SK-N-SH (cell line): ENCODE results near the gene ANO10. TPM values are rescaled to one million over a fixed set of nuclear protein-coding genes. Genes with fewer than 3 reads are reported as not detected.

Source experiments
- CTCF ChIA-PET: fragments of 300-600, 350-600 bp; formaldehyde crosslinking; extraction: SDS; loops from one replicate; lab custom pipeline; 2021; lab: Yijun Ruan, JAX
- POLR2A ChIA-PET: fragments of 350-600 bp; sonication (Branson Sonifier 250); formaldehyde crosslinking; extraction: SDS; loops from one replicate; lab custom pipeline; 2020; ENCODE audit warnings: antibody characterized with exemption, inconsistent platforms; lab: Yijun Ruan, JAX
- DNase-seq: peaks from one replicate; pipeline ENCODE4 v3.0.0; 2012
- H2AFZ ChIP-seq: fragments of 200-600 bp; sonication (generic); 2 replicates; pipeline ENCODE4 v1.8.1; 2016; ENCODE audit warnings: antibody characterized with exemption, mild to moderate bottlenecking, low read depth
- H3F3A ChIP-seq: fragments of 200-600 bp; sonication (generic); replicated peaks from 2 replicates; pipeline ENCODE3; 2016; ENCODE audit warnings: antibody characterized with exemption, mild to moderate bottlenecking; ENCODE audit not compliant: insufficient read depth
- H3K27ac ChIP-seq, 2 experiments: fragments of 200-500 bp in 1 of 2; fragments of 200-600 bp in 1 of 2; sonication (Bioruptor generic) in 1 of 2; sonication (generic), shearing (Covaris generic) in 1 of 2; 2 replicates each; pipeline versions ENCODE4 v1.5.1 to v1.6.1; 2014 to 2016; ENCODE audit warnings: low read depth in 2 of 2, inconsistent platforms in 1 of 2, low read length in 1 of 2, mild to moderate bottlenecking in 1 of 2, mixed read lengths in 1 of 2
- H3K27me3 ChIP-seq: fragments of 200-600 bp; sonication (generic), shearing (Covaris generic); 2 replicates; pipeline ENCODE4 v1.6.1; 2016; ENCODE audit warnings: mixed run types; ENCODE audit not compliant: insufficient read depth
- H3K36me3 ChIP-seq, 2 experiments: fragments of 200-500 bp in 1 of 2; fragments of 200-600 bp in 1 of 2; sonication (Bioruptor generic) in 1 of 2; sonication (generic) in 1 of 2; replicated peaks in 1 of 2; 2 replicates each; pipeline versions ENCODE3 to v1.5.1; 2014 to 2016; ENCODE audit warnings: low read length in 1 of 2, mild to moderate bottlenecking in 1 of 2; ENCODE audit not compliant: insufficient read depth in 2 of 2, control insufficient read depth in 1 of 2
- H3K4me1 ChIP-seq, 2 experiments: fragments of 200-500 bp in 1 of 2; fragments of 200-600 bp in 1 of 2; sonication (Bioruptor generic) in 1 of 2; sonication (generic), shearing (Covaris generic) in 1 of 2; 2 replicates each; pipeline versions ENCODE4 v1.5.1 to v1.6.1; 2014 to 2016; ENCODE audit warnings: low read depth in 1 of 2, low read length in 1 of 2, mixed run types in 1 of 2; ENCODE audit not compliant: insufficient read depth in 2 of 2, control insufficient read depth in 1 of 2
- H3K4me2 ChIP-seq: fragments of 200-600 bp; sonication (generic), shearing (Covaris generic); 2 replicates; pipeline ENCODE4 v1.6.1; 2017; ENCODE audit warnings: mixed run types
- H3K4me3 ChIP-seq, 2 experiments: fragments of 200-500 bp in 1 of 2; fragments of 200-600 bp in 1 of 2; sonication (Bioruptor generic) in 1 of 2; sonication (generic), shearing (Covaris generic) in 1 of 2; 2 replicates each; pipeline versions ENCODE4 v1.5.1 to v1.8.1; 2014 to 2016; ENCODE audit warnings: low read depth in 2 of 2, inconsistent platforms in 1 of 2, low read length in 1 of 2, mild to moderate bottlenecking in 1 of 2, mixed read lengths in 1 of 2, moderate library complexity in 1 of 2
- H3K79me2 ChIP-seq: fragments of 200-600 bp; sonication (generic); 2 replicates; pipeline ENCODE4 v1.8.1; 2017; ENCODE audit warnings: mild to moderate bottlenecking; ENCODE audit not compliant: insufficient read depth
- H3K9ac ChIP-seq: fragments of 200-600 bp; sonication (generic); 2 replicates; pipeline ENCODE4 v1.6.1; 2017; ENCODE audit warnings: mixed run types
- H3K9me2 ChIP-seq: fragments of 200-600 bp; sonication (generic); 2 replicates; pipeline ENCODE4 v1.6.1; 2017; ENCODE audit warnings: mixed run types
- H3K9me3 ChIP-seq: fragments of 200-600 bp; sonication (generic); 2 replicates; pipeline ENCODE4 v1.6.1; 2017; ENCODE audit warnings: mixed run types, mild to moderate bottlenecking, moderate library complexity
- H4K20me1 ChIP-seq: fragments of 200-600 bp; sonication (generic); 2 replicates; pipeline ENCODE4 v1.6.1; 2017; ENCODE audit warnings: mild to moderate bottlenecking, mixed run types; ENCODE audit not compliant: insufficient read depth
- CHD2 ChIP-seq: fragments of 150-350 bp; IDR thresholded peaks from 2 replicates; pipeline ENCODE4 v1.6.1; 2018; ENCODE audit warnings: low read length; ENCODE audit not compliant: partially characterized antibody
- CTCF ChIP-seq: fragments of 200-600 bp; sonication (generic); IDR thresholded peaks from 2 replicates; pipeline ENCODE4 v1.6.1; 2017; ENCODE audit warnings: antibody characterized with exemption, mild to moderate bottlenecking, moderate library complexity
- ELF1 ChIP-seq: IDR thresholded peaks from 2 replicates; pipeline ENCODE4 v1.4.0; 2012
- GATA2 ChIP-seq: sonication (generic); formaldehyde crosslinking; IDR thresholded peaks from 2 replicates; pipeline ENCODE4 v1.5.0; 2020; ENCODE audit warnings: mild to moderate bottlenecking, missing genetic modification reagents
- IRF3 ChIP-seq: fragments of 150-350 bp; IDR thresholded peaks from 2 replicates; pipeline ENCODE4 v1.6.1; 2016; ENCODE audit warnings: mild to moderate bottlenecking, low read depth, low read length
- MAX ChIP-seq: IDR thresholded peaks from 2 replicates; pipeline ENCODE4 v1.4.0; 2012; ENCODE audit warnings: low read depth
- RAD21 ChIP-seq: IDR thresholded peaks from 2 replicates; pipeline ENCODE4 v1.6.1; 2012; ENCODE audit warnings: mild to moderate bottlenecking, low read length
- REST ChIP-seq: IDR thresholded peaks from 2 replicates; pipeline ENCODE4 v1.6.1; 2012; ENCODE audit warnings: mild to moderate bottlenecking, low read depth, low read length, moderate library complexity
- RXRA ChIP-seq: IDR thresholded peaks from 2 replicates; pipeline ENCODE4 v1.4.0; 2012; ENCODE audit warnings: low read depth, mild to moderate bottlenecking, borderline replicate concordance
- SIN3A ChIP-seq: IDR thresholded peaks from 2 replicates; pipeline ENCODE4 v1.6.1; 2012; ENCODE audit warnings: low read depth, mild to moderate bottlenecking, low read length, moderate library complexity, borderline replicate concordance
- YY1 ChIP-seq: IDR thresholded peaks from 2 replicates; pipeline ENCODE4 v1.4.0; 2012; ENCODE audit warnings: low read depth, mild to moderate bottlenecking
- ZBTB33 ChIP-seq: IDR thresholded peaks from 2 replicates; pipeline ENCODE4 v1.4.0; 2012; ENCODE audit warnings: low read depth, borderline replicate concordance
- WGBS: methylation state at CpG from one replicate; pipeline ENCODE4 v1.1.6; 2017; ENCODE audit warnings: low lambda C conversion rate; 5-methylcytosine and 5-hydroxymethylcytosine counted together
- polyA plus RNA-seq, 3 experiments: library from polyadenylated mRNA; depleted of rRNA; stranded (reverse); fragments of >200 nt; gene quantifications; 2 replicates each; pipeline ENCODE4 v1.2.3, GENCODE V29; 2012

Gene ANO10
- polyA plus RNA-seq, 1 of the 3 experiments (the other 2 are of a cell fraction) = 16.8 TPM

GRCh38 chr3:43405888-43406642 is 215.7 kb downstream of the ANO10 start:
- H3K4me3 ChIP-seq = no peak overlapping the region
- no peaks in the 10 kb centered on the region for H3K4me1 ChIP-seq
- H3K79me2 ChIP-seq = no peaks in the 10 kb centered on the region
- H4K20me1 ChIP-seq = no peaks in the 10 kb centered on the region
- H3K9me2 ChIP-seq = no peaks in the 10 kb centered on the region
- no peaks in the 10 kb centered on the region for H3F3A ChIP-seq
- H3K9me3 ChIP-seq = no peaks in the 10 kb centered on the region
- no peak overlapping the region for H3K9ac ChIP-seq
- H2AFZ ChIP-seq = no peak overlapping the region
- no peak for DNase-seq
- ChIA-PET CTCF (interaction anchor here (1.1 to 1.5 kb wide), 2 partner anchors 28 to 97 kb away, joined by 3 read pairs; no protein-coding TSS in a partner anchor), POLR2A (no interaction called here)
- no peak overlapping the region for H3K4me2 ChIP-seq
- no peaks in the 10 kb centered on the region for H3K36me3 ChIP-seq
- H3K27me3 ChIP-seq = no peaks in the 10 kb centered on the region
- WGBS = 92% methylated on average over 11 of the region's 11 CpGs
- no peak overlapping the region for H3K27ac ChIP-seq
- TF ChIP-seq RXRA (no peak), RAD21 (no peak), IRF3 (no peak), CTCF (no peak), ELF1 (no peak), GATA2 (CRISPR knock-in tag) (no peak), SIN3A (no peak), MAX (no peak), ZBTB33 (no peak), YY1 (no peak), REST (no peak), CHD2 (no peak)
